NK-92 (cell line): ENCODE results near the gene PIAS4.

Experiments
- DNase-seq: peaks from one replicate; lab custom pipeline; 2025; ENCODE audit not compliant: unreplicated experiment; lab: John Stamatoyannopoulos, UW

The PIAS4 gene

GRCh38 chr19:3977242-3978143 is 30.0 kb upstream of the PIAS4 start:
- no peak for DNase-seq

- no peak for DNase-seq
These were observed 29.4 kb upstream of the PIAS4 start for GRCh38 chr19:3978145-3978544.

DNA sequence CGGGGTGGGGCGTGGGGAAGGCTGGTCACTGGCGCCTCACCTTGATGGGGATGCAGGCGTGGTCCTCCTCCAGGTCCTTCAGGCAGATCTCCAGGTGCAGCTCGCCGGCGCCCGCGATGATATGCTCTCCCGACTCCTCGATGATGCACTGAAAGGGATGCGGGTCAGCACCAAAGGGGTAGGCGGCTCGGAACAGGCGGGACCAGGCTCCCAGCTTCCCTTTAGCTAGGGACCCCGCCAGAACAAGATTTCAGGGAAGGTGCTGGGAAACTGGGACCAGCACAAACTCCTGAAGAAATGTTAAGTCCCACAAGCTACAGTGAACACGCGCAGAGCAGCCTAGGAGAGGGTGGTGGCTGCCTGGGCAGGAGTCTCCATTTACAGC is 28.3 kb upstream of the PIAS4 start:
- DNase-seq = no peak

DNA sequence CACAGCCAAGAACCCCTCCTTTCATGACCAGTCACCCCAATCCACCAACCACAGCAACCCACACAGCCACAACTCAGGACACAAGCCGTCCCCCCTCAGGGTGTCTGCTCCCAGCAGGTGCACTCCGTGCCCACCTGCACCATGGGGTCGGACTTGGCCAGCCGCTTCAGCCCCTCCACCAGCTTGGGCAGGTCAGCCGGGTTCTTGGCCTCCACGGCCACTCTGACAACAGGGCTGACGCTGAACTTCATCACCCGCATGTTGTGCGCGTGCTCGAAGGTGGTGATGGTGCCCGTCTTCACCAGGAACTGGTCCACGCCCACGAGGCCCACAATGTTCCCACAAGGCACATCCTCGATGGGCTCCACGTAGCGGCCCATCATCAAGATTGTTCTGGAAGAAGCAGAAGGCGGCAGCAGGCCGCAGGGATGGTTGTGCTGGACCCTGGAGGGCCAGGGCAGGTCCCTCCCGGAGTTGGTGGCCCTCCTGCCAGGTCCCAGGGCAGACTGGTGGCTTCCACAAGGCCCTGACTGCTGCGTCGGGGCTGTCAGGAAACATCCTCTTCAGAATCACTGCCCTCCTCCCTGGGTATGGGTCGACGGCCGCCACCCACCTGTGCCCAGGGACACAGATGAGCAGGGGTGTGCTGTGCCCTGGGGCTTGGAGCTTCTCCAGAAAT is 27.7 kb upstream of the PIAS4 start:
- DNase-seq = no peak

GRCh38 chr19:3980353-3981251 is 26.9 kb upstream of the PIAS4 start:
- DNase-seq = no peak

- no peak for DNase-seq
These were observed 26.2 kb upstream of the PIAS4 start for GRCh38 chr19:3981373-3981735.

DNA sequence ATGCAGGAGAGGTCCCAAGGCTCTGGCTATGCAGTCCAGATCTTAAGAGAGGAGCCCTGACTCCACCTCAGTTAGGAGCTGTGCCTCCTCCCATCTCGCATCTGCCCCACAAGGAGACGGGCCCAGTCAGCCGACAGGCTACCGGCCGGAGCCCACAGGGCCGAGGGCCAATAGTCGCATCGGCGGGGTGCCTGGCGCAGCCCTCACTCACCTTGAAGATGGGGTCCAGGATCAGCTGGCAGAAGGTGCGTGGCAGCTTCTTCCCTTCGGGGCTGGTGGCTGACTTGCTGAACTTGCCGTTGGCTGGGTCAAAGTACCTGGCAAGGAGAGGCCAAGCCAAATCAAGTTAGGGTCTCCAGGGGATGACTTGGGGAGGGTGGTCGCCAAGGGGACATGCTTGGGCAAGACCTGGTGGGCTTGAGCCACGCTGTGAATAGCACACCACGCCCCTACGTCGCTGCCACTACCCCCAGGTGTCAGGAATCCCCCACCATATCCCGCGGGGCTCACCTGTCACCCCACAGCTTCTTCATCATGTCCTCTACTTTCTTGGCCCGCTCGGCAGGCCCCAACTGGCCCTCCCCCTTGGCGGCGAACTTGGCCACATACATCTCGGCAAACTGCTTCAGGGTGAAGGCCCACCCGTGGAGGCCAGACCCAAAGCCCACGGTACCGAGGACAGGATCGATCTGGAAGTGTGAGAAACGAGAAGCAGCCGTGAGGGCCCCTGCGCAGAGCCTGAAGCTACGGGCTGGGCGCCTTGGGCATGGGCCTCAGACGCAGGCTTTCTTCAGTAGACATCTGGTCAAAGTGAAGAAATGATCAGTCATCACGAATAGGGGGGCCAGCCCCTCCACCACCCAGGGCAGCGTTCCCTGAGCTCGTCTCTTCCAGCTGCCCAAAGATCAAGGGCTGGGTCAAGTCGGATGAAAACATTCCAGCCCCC is 25.5 kb upstream of the PIAS4 start:
- DNase-seq = no peak

- no peak for DNase-seq
These were observed 24.6 kb upstream of the PIAS4 start for GRCh38 chr19:3982701-3983541.

- DNase-seq = no peak
These were observed 24.0 kb upstream of the PIAS4 start for GRCh38 chr19:3983542-3983914.

GRCh38 chr19:3983936-3984583 is 23.5 kb upstream of the PIAS4 start:
- no peak for DNase-seq

DNA sequence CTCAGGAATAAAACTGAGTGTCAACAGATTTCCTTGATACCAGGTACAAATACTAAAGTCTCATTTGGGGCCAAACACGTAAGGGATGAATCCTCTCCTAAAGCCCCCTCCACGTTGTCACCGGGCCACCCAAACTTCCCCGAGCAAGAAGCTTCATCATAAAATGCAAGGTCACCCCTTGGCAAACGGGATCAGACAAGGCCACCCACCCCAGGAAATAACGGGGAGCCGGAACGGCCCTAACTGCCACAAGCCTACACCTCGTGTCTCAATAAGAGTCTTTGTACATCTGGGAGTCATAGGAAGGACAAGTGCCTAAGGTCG is 23.0 kb upstream of the PIAS4 start:
- no peak for DNase-seq

DNA sequence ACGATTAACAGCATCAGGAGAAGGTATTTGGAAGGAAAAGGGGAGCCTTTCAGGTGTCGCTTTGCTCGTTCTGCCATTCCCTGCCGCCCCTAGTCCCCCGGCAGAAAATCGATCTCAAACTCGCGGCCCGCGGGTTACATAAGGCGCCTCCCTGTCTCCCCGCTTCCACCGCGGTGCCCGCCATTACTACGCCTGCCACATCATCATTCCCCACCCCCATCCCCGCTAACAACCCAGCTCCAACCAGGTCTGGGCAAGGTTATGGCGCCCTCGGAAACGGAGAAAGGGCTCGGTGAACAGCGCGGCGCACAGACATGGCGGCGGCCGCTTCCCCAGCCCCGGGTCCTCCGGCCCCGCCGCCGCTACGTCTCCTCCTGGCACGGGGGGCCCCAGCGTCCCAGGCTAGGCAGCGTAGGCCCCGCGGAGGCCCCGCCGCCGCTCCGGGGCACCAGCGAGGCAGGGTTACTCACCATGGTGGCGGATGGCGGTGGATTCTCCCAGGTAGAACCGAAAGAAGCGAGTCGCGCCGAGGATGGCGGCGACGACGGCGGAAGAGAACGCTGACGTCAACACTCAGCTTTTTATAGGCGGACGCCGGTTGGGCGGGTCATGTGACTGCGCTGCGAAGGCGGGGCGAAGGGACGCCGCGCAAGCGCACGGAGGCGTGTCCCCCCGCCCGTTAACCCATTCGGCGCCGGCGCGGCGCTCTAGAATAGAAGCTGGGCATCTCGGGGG is 22.5 kb upstream of the PIAS4 start, which contains the start of gene EEF2:
EEF2 (minus strand) TSS at position 556 of the 735 bp plus-strand sequence; CDS start at position 473, 83 bp downstream.
- DNase-seq = no peak

DNA sequence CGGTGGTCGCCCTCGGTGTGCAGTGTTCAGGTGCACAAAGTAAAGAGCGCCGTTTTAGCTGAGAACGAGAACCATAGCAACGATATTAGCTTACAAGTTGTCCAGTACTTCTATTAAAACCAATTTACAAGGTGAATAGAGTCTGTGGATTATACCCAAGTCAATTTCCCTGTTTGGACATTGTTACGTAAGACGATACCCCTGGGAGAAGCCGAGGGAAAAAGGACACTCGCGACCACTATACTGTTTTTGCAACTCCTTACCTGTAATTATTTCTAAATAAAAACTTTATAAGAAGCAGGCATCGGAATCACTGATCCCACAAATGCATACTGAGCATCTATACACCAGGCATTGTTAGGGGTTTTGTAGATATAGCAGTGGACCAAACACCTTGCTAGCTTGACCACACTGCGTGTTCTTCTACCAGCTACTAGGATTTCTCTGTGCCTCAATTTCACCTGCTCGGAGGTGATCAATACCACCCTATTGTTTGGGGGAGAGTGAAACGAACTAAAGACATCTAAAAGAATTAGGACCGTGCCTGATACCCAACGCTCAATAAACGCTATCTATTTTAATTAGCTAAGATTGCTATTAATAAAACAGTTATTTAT is 21.8 kb upstream of the PIAS4 start:
- no peak for DNase-seq

DNA sequence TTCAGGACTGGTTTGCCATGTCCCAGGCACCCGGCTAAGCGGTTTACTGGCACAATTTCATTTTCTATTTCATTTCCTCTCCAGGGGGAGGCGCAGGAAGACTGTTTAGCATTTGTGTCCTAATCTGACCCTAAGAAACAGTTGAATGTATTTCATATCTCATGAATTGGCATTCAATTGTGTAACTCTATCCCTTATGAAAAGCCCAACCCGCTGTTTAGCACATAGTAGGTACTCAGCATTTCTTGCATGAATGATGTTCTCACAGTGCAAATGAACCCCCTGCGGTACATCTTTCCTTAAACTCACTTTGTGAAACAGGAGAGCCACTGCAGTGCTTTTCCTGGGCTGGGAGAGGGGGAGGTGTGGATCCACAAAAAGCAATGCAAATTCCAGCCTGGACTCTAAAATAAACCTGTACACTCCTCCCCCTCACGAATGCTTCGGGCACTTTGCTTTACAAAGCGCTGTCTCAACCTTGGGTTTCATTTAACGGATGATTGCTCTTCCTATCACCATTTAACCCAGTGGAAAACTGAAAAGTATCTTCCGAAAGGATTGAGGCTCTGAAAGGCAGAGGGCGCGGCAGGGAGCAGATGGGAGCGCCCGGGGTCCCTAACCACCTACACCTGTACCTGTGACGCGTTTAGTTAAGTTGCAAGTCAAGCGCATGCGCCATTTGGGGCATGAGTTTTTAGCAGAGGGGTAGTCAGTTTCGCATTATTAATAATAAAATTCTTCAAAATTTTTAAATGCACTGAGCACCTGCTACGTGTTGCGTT is 21.1 kb upstream of the PIAS4 start:
- DNase-seq = no peak

- DNase-seq = no peak
These were observed 19.7 kb upstream of the PIAS4 start for GRCh38 chr19:3987619-3988371.

GRCh38 chr19:3990815-3991117 is 16.8 kb upstream of the PIAS4 start:
- DNase-seq = no peak

- DNase-seq = no peak
These were observed 11.9 kb upstream of the PIAS4 start for GRCh38 chr19:3995607-3996006.
